ENCODE data around the gene MYMK.

GRCh38 chr9:133566817-133567216 is 42.1 kb upstream of the MYMK start:
- TF ChIP-seq CTCF (IDR thresholded peaks at IDR 0.05; ENCODE audit: poor library complexity) (no peak), EZH2 (IDR thresholded peaks at IDR 0.05; ENCODE audit: borderline replicate concordance) (no peak)

All from hepatocyte (in vitro differentiated cells).